NCI-H2029 treated with DMSO at 0.1 percent for 48 hours (cell line): Measurements from ENCODE around the gene GSK3A.
A peak's percentile ranks its signal among the peaks of the same experiment; 100 is the strongest.

Source experiments
- DNase-seq: peaks from one replicate; lab custom pipeline; 2025; lab: John Stamatoyannopoulos, UW

Gene GSK3A

GRCh38 chr19:42242512-42243409 lies at the start of gene GSK3A:
Gene GSK3A (minus strand): TSS chr19:42242602. CDS start chr19:42242465, 137 bp downstream.
- DNase-seq: peak; percentile 99

- DNase-seq: no peak
Measured at GRCh38 chr19:42291435-42291810, 49.0 kb upstream of the GSK3A start.

- no peak for DNase-seq
Measured at GRCh38 chr19:42290523-42291434, 48.4 kb upstream of the GSK3A start.

DNA sequence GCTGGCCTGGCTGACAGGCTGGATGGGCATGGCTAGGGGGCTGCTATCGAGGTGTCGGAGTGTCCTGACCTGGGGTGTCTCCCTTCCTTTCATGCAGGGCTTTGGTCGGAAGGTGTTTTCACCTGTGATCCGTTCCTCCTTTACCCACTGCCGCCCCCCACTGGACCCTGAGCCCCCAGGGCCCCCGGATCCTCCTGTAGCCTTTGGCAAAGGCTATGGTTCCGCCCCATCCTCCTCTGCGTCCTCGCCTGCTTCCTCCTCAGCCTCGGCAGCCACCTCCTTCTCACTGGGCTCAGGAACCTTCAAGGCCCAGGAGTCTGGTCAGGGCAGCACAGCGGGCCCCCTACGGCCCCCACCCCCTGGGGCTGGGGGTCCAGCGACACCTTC lies 47.7 kb upstream of the GSK3A start:
- no peak for DNase-seq

DNA sequence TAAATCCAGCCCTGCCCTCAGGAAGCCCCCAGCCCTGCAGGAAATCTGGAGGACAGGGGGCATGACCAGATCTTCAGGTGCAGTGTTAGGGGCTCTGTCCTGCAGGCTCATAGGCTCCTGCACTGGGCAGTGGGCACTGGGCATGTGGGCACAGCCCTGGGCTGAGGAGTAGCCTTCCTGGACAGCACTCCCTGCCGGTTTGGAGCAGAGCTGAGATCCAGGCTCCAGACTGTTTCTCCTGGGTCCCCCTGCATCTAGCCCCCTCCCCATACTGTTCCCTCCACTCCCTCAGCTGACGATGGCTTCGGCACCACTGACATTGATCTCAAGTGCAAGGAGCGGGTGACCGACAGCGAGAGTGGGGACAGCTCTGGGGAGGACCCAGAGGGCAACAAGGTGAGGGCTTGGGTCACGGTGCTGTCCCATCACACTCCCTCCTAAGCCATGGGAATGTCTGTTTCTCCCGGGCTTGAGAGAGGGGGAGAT lies 47.2 kb upstream of the GSK3A start:
- no peak for DNase-seq

- no peak for DNase-seq
Measured at GRCh38 chr19:42288881-42289555, 46.6 kb upstream of the GSK3A start.

DNA sequence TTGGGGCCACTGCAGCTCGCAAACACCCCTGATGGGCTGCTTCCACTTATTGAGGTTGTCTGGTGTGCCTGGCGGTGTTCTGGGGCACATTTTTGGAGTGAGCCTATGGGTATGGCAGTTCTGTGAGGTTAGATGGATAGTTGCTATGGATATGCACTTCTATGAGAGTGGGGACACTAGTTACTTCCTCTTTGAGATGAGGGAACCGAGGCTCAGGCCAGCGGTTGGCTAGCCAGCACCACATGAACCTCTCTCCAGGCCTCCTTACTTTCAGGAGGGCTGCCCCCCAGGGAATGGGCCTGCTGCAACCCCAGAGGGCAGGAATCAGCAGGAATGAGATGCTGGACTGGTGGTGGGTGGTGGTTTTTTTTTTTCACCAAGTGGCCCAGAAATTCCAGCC lies 46.0 kb upstream of the GSK3A start:
- DNase-seq: no peak

DNA sequence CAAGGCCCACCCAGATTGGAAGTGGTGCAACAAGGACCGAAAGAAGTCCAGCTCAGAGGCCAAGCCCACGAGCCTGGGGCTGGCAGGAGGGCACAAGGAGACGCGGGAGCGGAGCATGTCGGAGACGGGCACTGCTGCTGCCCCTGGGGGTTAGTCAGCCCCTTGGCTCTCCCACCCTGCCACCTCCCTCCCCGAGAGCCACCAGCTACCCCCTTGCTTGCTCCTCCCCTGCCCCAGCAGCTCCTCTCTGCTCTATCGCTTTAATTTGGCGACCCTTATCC lies 45.4 kb upstream of the GSK3A start:
- no peak for DNase-seq

DNA sequence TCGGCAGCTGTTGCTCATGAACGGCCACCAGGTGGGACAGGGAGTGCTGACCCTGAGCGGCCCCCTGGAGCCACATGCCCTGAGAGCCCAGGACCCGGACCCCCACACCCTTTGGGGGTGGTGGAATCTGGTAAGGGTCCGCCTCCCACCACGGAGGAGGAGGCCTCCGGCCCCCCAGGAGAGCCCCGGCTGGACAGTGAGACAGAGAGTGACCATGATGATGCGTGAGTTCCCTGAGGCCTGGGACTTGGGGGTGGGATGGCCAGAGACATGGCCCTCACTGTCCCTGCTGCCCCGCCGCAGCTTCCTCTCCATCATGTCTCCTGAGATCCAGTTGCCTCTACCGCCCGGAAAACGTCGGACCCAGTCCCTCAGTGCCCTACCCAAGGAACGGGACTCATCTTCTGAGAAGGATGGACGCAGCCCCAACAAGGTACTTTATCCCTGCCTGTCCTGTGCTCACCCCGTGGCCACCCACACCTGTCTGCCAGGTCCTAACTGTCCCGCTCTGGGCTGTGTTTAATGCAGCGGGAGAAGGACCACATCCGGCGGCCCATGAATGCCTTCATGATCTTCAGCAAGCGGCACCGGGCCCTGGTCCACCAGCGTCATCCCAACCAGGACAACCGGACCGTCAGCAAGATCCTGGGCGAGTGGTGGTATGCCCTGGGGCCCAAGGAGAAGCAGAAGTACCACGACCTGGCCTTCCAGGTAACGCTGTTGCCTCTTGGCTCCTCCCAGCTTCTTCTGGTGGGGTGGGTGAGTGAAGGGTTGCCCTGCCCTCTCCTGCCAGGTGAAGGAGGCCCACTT lies 44.8 kb upstream of the GSK3A start:
- DNase-seq: no peak

- DNase-seq: no peak
Measured at GRCh38 chr19:42286349-42287016, 44.1 kb upstream of the GSK3A start.

- no peak for DNase-seq
Measured at GRCh38 chr19:42285988-42286348, 43.6 kb upstream of the GSK3A start.

DNA sequence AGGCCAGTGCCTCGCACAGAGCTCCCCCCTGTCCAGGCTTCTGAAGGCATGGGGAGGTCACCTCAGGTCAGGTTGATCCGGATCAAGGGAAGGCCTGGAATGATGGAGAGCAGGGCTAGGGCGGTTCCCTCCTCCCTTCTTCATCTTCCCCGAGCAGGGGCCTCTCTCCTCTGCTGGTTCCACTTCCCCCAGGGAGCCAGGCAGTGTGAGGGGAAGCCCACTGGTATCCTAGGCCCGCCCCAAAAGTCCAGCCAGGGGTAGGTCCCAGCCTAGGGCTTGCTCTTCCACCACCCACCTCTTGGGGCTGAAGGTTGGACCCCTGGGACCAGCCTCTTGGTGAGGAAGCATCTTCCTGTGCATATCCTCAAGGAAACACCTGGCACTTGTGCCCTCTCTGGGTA lies 43.1 kb upstream of the GSK3A start:
- no peak for DNase-seq

- DNase-seq: no peak
Measured at GRCh38 chr19:42284591-42285341, 42.4 kb upstream of the GSK3A start.

DNA sequence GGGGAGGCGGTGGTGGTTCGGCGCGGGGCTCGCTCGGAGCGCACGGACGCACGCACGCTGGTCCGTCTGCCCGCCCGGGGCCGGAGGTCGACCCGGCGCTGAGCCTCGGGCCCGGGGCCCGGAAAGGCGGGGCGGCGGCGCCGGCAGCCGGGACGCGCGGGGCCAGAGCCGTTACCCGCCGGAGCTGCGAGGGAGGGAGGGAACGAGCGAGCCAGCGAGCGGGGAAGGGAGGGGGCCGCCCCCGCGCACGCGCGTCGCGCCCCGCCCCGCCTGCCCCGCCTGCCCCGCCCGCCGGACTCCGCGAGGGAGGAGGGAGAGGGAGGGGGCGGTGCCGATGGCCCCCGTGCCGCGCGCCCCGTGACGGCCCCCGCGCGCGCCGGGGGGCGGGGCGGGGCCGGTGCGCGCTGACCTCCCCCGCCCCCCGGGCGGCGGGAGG lies 41.7 kb upstream of the GSK3A start:
- peak; percentile 34 for DNase-seq

DNA sequence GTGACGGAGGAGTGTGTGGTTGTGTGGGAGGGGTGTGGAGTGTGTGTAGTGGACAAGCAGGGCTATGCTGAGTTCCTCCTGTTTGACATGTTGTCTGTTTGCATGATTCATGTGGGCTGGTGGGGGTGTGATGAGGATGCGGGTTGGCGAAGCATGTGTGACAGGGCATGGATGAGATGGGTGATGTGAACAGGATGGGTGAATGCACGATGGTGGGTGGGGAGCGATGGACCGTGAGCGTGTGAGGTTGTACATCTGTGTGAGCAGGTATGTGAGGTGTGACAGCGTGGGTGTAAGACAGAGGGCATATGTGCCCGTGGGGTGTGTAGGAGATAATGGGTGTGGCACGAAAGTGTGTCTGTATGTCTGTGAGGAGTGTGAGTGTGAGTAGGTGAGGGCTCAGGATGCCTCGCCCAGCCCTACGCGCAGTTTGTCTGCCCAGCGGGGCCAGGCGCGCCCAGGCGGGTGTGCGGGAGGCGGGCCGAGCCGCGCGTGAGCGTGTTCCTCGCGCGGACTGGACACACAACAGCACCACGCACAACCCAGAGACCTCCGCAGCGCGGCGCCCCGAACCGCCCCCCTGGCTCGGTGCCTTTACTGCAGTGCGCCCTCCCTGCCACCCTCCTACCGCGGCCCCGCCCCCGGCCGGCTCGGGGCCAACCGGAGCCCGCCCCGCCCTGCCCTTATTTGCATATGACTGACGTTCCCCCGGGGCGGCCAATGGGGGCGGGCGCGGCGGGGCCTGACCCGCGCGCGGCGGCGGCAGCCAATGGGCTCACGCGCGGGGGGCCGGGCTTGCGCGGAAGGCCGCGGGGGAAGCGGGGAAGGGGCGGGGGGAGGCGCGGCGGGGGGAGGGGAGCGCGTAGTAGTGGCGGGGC lies 41.0 kb upstream of the GSK3A start:
- peak; percentile 51 for DNase-seq

- DNase-seq: no peak
Measured at GRCh38 chr19:42282819-42283187, 40.4 kb upstream of the GSK3A start.

DNA sequence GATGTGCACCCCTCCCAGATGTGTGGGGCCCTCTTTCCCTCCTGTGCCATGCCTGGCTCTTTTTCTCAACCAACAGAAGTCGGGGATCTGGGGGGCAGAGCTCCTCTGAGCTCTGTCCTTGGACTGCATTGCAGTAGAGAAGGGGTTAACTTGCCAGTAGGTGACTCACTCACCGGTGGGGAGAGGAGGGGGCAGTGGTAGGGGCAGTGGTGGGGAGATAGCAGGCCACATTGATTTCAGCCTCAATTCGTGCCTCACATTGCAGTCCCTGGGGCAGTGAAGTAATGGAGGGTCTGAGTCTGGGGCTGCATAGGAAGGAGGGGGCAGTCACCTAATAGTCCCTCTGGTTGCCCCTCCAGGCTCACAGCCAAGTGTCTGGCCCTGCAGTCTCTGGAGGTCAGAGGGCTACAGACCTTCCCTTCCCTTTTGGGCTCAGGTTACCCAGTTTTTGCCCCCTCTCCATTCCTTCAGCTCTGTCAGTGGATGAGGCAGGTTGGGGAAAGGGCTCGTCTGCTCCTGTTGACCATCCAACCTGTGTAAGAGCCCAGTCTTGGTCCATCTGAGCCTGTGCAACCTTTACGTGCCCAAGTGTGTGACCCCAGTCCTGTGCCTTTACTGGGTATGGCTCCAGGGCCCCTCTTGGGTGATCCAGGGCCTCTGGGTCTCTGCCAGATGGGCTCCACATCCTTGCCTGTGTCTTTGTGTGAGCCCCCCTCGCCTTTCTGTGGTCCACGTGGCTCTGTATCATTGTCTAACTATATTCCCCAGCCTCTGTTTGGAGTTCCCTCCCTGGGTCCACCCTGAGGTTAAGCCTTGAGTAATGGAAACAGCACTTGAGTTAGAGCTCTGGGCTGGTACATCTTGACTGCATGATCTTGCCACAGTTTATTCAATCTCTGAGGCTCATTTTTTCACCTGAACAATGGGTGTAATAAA lies 39.7 kb upstream of the GSK3A start:
- no peak for DNase-seq

DNA sequence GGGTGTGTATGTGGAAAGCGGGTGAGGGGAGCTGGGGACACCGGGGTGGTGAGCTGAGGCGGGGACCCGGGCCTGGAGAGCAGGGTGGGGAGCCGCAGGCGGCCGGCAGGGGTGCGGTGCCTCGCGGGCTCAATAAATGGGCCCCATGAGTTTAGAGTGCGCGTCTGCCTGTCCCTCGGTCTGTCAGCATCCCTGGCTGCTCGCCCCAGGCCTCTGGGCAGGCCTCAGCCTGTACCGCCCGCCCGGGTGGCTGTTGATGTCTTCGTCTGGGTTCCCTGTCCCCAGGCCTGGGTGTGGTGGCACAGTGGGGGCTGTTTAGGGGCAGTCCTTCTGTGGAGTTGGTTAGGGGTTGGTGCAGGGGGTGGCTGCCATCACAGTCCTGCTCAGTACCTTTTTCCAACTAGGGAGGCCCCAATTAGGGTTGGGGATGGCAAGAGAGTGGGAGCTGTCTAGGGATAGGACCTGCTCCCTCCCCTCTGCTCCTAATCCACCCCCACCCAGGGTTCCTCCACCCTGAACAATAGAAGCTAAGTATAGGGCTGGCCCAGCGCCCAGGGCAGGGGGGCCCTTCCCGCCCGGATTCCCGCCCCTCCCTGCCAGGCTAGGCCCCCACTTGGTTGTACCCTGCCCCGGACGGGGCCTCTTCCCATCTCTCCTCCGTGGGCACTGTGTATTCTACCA lies 38.9 kb upstream of the GSK3A start:
- no peak for DNase-seq
